Endodermal cell (in vitro differentiated cells): ENCODE measurements around the gene TSHZ2. TPM values are rescaled to one million over a fixed set of nuclear protein-coding genes. Genes with fewer than 3 reads are reported as not detected.

Experiments
- DNase-seq: peaks from one replicate; pipeline ENCODE4 v3.0.0-alpha.2; 2017
- H3K27ac ChIP-seq: 2 replicates; pipeline ENCODE4 v1.5.1; 2013; ENCODE audit warnings: mild to moderate bottlenecking, low read depth, low read length, moderate library complexity
- H3K27me3 ChIP-seq: 2 replicates; pipeline ENCODE4 v1.6.1; 2013; ENCODE audit warnings: mild to moderate bottlenecking, low read length, moderate library complexity; ENCODE audit not compliant: insufficient read depth, control insufficient read depth, poor library complexity, severe bottlenecking
- H3K36me3 ChIP-seq: 2 replicates; pipeline ENCODE4 v1.7.0; 2013; ENCODE audit warnings: mild to moderate bottlenecking, low read length, moderate library complexity; ENCODE audit not compliant: control insufficient read depth, insufficient read depth
- H3K4me1 ChIP-seq: one replicate; pipeline ENCODE4 v1.7.0; 2013; ENCODE audit warnings: low read length; ENCODE audit not compliant: control insufficient read depth, insufficient read depth
- H3K4me3 ChIP-seq: 2 replicates; pipeline ENCODE4 v1.5.1; 2013; ENCODE audit warnings: mild to moderate bottlenecking, low read length, moderate library complexity
- H3K9ac ChIP-seq: 2 replicates; pipeline ENCODE4 v1.6.1; 2013; ENCODE audit warnings: mild to moderate bottlenecking, low read length, moderate library complexity; ENCODE audit not compliant: poor library complexity, severe bottlenecking; ENCODE audit errors: extremely low read depth
- H3K9me3 ChIP-seq: 2 replicates; pipeline ENCODE4 v1.6.1; 2013; ENCODE audit warnings: mild to moderate bottlenecking, low read length, moderate library complexity; ENCODE audit not compliant: control insufficient read depth
- H3K27ac Mint-ChIP-seq: 2 replicates; pipeline ENCODE4 v1.8.0; 2020; ENCODE audit warnings: mixed read lengths
- H3K27me3 Mint-ChIP-seq: 2 replicates; pipeline ENCODE4 v1.8.0; 2021; ENCODE audit warnings: mild to moderate bottlenecking, mixed read lengths; ENCODE audit not compliant: insufficient read depth
- H3K36me3 Mint-ChIP-seq: 2 replicates; pipeline ENCODE4 v1.8.0; 2020; ENCODE audit warnings: low read depth, mixed read lengths
- H3K4me1 Mint-ChIP-seq: 2 replicates; pipeline ENCODE4 v1.8.0; 2020; ENCODE audit warnings: mixed read lengths
- H3K4me3 Mint-ChIP-seq: 2 replicates; pipeline ENCODE4 v1.8.0; 2020; ENCODE audit warnings: mild to moderate bottlenecking, moderate library complexity, mixed read lengths
- H3K9me3 Mint-ChIP-seq: 2 replicates; pipeline ENCODE4 v1.8.0; 2020; ENCODE audit warnings: mild to moderate bottlenecking, mixed read lengths
- CTCF ChIP-seq: fragments of 200-600 bp; sonication (generic); conservative IDR thresholded peaks from 2 replicates; pipeline ENCODE4 v1.5.0; 2021; ENCODE audit warnings: antibody characterized with exemption, mild to moderate bottlenecking
- WGBS, 2 experiments: methylation state at CpG; one replicate each; pipeline versions ENCODE4 v1.1.5 to v1.1.7; 2013; ENCODE audit warnings: missing lambda C conversion rate in 2 of 2, mixed read lengths in 1 of 2; ENCODE audit not compliant: insufficient coverage in 1 of 2, insufficient read length in 1 of 2; 5-methylcytosine and 5-hydroxymethylcytosine counted together
- total RNA-seq, 2 donors: library from RNA; stranded (reverse); fragmentation: NEBNext Ultra II Directional in 1 of 2; extraction: Animal tissue kit (Norgen Biotek cat#: 25700) in 1 of 2; gene quantifications; 2 replicates in 1 of 2; 3 replicates in 1 of 2; pipeline ENCODE4 v1.2.1, GENCODE V29; 2021

TSHZ2 gene
- total RNA-seq, 2 donors from 2014 or later: 0.07 to 0.31 TPM

GRCh38 chr20:53454675-53455276 is 482.6 kb downstream of the TSHZ2 start:
- TF ChIP-seq CTCF: no peak
- no peaks in the 10 kb centered on the region for H3K4me1 ChIP-seq
- H3K9ac ChIP-seq: no peak overlapping the region
- no peaks in the 10 kb centered on the region for H3K36me3 ChIP-seq
- no peak overlapping the region for H3K4me3 ChIP-seq
- no peak overlapping the region for H3K27ac ChIP-seq
- H3K9me3 ChIP-seq: peaks cover 7% of the 10 kb centered on the region
- Mint-ChIP-seq H3K36me3 (peaks cover 29% of the 10 kb centered on the region), H3K27me3 (no peaks in the 10 kb centered on the region), H3K4me1 (no peaks in the 10 kb centered on the region), H3K27ac (no peak overlapping the region), H3K4me3 (no peak overlapping the region), H3K9me3 (peaks cover 39% of the 10 kb centered on the region)
- no peak for DNase-seq
- WGBS, 2 experiments: 80 to 92% methylated on average over 5 to 6 of the region's 6 CpGs
- no peaks in the 10 kb centered on the region for H3K27me3 ChIP-seq

GRCh38 chr20:53463101-53463972 is 491.2 kb downstream of the TSHZ2 start:
- H3K9ac ChIP-seq: no peak overlapping the region
- Mint-ChIP-seq H3K9me3 (peaks cover 53% of the 10 kb centered on the region), H3K4me3 (no peak overlapping the region), H3K27me3 (no peaks in the 10 kb centered on the region), H3K27ac (no peak overlapping the region), H3K36me3 (peaks cover 41% of the 10 kb centered on the region), H3K4me1 (no peaks in the 10 kb centered on the region)
- H3K4me3 ChIP-seq: no peak overlapping the region
- no peaks in the 10 kb centered on the region for H3K36me3 ChIP-seq
- H3K9me3 ChIP-seq: peaks cover 18% of the 10 kb centered on the region
- TF ChIP-seq CTCF: no peak
- 93 to 95% methylated on average over 4 to 6 of the region's 6 CpGs for WGBS, 2 experiments
- H3K4me1 ChIP-seq: no peaks in the 10 kb centered on the region
- no peak for DNase-seq
- no peak overlapping the region for H3K27ac ChIP-seq
- H3K27me3 ChIP-seq: no peaks in the 10 kb centered on the region

- peaks cover 41% of the 10 kb centered on the region for H3K9me3 Mint-ChIP-seq
- H3K27me3 Mint-ChIP-seq: no peaks in the 10 kb centered on the region
- no peak for TF ChIP-seq CTCF
- Histone ChIP-seq H3K36me3 (no peaks in the 10 kb centered on the region), H3K4me3 (no peak overlapping the region), H3K9me3 (peaks cover 16% of the 10 kb centered on the region), H3K4me1 (no peaks in the 10 kb centered on the region), H3K27ac (no peak overlapping the region), H3K27me3 (no peaks in the 10 kb centered on the region), H3K9ac (no peak overlapping the region)
- no peaks in the 10 kb centered on the region for H3K4me1 Mint-ChIP-seq
- no peak overlapping the region for H3K4me3 Mint-ChIP-seq
- peaks cover 41% of the 10 kb centered on the region for H3K36me3 Mint-ChIP-seq
- no peak for DNase-seq
- no peak overlapping the region for H3K27ac Mint-ChIP-seq
- WGBS, 2 experiments: 94 to 100% methylated on average over 1 to 4 of the region's 4 CpGs
Observed at GRCh38 chr20:53466279-53466678, 494.1 kb downstream of the TSHZ2 start.
